22Rv1 (cell line): Measurements from ENCODE around the gene DHRS12.

Experiments
- H3K27ac ChIP-seq: fragments of 450-650 bp; 2 replicates; pipeline ENCODE4 v1.5.1; 2017
- ZFX ChIP-seq: fragments of 450-650 bp; IDR thresholded peaks from 2 replicates; pipeline ENCODE4 v1.6.1; 2017; ENCODE audit warnings: antibody characterized with exemption, borderline replicate concordance
- TF ChIP-seq, protein P1 (sequence below): fragments of 450-650 bp; IDR thresholded peaks from 2 replicates; pipeline ENCODE4 v1.5.1; 2017; ENCODE audit warnings: mild to moderate bottlenecking

DHRS12 gene

GRCh38 chr13:51778392-51778791 lies 25.6 kb downstream of the DHRS12 start:
- no peak for TF ChIP-seq ZFX
- TF ChIP-seq, protein P1, sequence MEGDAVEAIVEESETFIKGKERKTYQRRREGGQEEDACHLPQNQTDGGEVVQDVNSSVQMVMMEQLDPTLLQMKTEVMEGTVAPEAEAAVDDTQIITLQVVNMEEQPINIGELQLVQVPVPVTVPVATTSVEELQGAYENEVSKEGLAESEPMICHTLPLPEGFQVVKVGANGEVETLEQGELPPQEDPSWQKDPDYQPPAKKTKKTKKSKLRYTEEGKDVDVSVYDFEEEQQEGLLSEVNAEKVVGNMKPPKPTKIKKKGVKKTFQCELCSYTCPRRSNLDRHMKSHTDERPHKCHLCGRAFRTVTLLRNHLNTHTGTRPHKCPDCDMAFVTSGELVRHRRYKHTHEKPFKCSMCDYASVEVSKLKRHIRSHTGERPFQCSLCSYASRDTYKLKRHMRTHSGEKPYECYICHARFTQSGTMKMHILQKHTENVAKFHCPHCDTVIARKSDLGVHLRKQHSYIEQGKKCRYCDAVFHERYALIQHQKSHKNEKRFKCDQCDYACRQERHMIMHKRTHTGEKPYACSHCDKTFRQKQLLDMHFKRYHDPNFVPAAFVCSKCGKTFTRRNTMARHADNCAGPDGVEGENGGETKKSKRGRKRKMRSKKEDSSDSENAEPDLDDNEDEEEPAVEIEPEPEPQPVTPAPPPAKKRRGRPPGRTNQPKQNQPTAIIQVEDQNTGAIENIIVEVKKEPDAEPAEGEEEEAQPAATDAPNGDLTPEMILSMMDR = no peak
- no peak overlapping the region for H3K27ac ChIP-seq

DNA sequence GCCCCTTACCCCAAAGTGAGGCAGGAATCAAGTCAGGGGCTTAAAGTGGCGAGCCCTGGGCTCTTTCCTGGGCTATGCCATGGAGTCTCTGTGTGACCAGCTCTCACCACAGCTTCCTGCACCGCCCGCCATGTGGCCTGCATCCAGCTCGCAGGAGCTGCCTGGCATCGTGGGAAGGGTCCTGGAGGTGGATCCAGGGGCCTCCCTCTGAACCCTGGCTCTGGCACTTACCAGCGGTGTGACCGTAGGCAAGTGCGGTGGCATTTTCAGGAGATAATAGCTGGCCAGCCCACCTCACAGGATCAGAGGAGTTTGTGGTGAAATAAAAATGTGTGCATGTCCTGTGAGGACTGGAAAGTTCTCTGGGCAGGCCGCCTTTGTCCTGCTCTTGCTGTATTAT lies 26.0 kb downstream of the DHRS12 start:
- H3K27ac ChIP-seq = no peak overlapping the region
- TF ChIP-seq ZFX = no peak
- TF ChIP-seq, protein P1 = no peak

DNA sequence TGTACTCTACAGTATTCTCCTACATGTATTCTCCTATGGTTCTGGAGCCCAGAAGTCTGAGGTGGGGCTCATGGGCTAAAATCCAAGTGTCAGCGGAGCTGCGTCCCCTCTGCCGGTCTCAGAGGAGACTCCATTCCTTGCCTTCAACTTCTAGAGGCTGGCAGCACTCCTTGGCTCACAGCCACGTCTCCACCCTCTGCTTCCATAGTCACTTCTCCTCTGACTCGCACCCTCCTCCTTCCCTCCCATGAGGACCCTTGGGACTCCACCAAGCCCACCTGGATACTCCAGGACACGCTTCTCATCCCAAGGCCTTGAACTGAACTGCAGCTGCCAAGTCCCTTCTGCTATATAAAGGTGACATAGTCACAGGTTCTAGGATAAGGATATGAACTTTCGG lies 27.8 kb downstream of the DHRS12 start:
- no peak overlapping the region for H3K27ac ChIP-seq
- TF ChIP-seq ZFX = no peak
- TF ChIP-seq, protein P1 = no peak

DNA sequence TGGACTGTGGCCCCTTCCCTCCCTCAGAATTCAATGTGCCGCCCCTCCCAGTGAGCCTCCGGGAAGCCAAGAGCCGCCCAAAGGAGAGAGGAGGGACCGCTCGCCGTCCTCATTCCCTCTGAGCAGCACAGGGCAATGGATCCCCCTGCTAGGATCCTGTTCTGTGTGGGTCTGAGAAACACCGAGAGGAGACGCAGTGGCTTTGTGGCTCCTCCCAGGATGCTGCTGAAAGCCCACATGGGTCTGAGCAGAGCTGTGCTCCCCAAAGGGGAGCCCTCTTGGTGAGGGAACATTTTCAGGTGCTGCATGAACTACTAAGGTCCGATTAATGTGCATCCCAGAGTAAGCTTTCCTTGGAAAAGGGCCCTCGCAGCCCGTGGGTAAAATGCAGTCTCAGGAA lies 30.4 kb downstream of the DHRS12 start:
- no peak overlapping the region for H3K27ac ChIP-seq
- TF ChIP-seq, protein P1 = no peak
- no peak for TF ChIP-seq ZFX

- H3K27ac ChIP-seq = no peak overlapping the region
- no peak for TF ChIP-seq ZFX
- TF ChIP-seq, protein P1 = no peak
These were observed 31.2 kb downstream of the DHRS12 start for GRCh38 chr13:51772781-51773180.

DNA sequence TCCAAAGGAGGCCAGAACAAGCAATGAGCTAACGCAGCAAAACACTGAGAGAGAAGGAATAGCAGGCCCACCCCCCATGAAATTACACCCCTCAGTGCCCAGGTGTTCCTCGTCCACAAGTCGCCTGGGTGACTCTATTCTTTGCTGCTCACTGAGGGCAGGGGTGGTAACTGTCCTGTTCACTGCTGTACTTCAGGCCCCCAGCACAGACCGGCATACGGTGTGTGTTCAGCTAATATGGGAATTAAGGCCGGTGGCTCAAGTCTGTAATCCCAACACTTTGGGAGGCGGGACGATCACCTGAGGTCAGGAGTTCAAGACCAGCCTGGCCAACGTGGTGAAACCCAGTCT lies 31.9 kb downstream of the DHRS12 start:
- TF ChIP-seq ZFX = no peak
- TF ChIP-seq, protein P1 = no peak
- H3K27ac ChIP-seq = no peak overlapping the region

- H3K27ac ChIP-seq = no peak overlapping the region
- no peak for TF ChIP-seq ZFX
- TF ChIP-seq, protein P1 = no peak
These were observed 32.4 kb downstream of the DHRS12 start for GRCh38 chr13:51771418-51772104.
